T-cell (primary cell): ENCODE measurements around the gene ZKSCAN4. TPM values are rescaled to one million over a fixed set of nuclear protein-coding genes. Genes with fewer than 3 reads are reported as not detected.

Experiments
- ATAC-seq, 4 experiments: fragments of 200-7000 bp in 3 of 4; fragments of 150-1000 bp in 1 of 4; cut with Tn5 transposase; replicated peaks in 1 of 4; 1 replicate in 3 of 4; 2 replicates in 1 of 4; pipeline ENCODE4 v1.10.0; 2021; ENCODE audit warnings: moderate library complexity in 3 of 4, mild to moderate bottlenecking in 2 of 4, moderate number of reproducible peaks in 1 of 4
- CTCF ChIA-PET, 2 donors: fragments of 300-600 bp; sonication (Branson Sonifier 250); formaldehyde crosslinking; loops; one replicate each; lab custom pipeline; 2022; ENCODE audit warnings: antibody characterized with exemption in 2 of 2; lab: Charles Lee
- POLR2A ChIA-PET, 2 donors: fragments of 300-600 bp; sonication (Branson Sonifier 250); formaldehyde crosslinking; loops; one replicate each; lab custom pipeline; 2022; ENCODE audit warnings: antibody characterized with exemption in 2 of 2; lab: Charles Lee
- DNase-seq, 35 experiments: peaks; one replicate each; pipeline versions ENCODE4 v3.0.0 to v3.0.0-alpha.2; 2013 to 2023
- H3K27ac ChIP-seq: one replicate; pipeline ENCODE4 v1.5.1; 2013; ENCODE audit warnings: low read length
- H3K27me3 ChIP-seq, 2 experiments: replicated peaks in 1 of 2; 1 replicate in 1 of 2; 2 replicates in 1 of 2; pipeline versions ENCODE4 v1.6.1 to v1.7.0; 2013; ENCODE audit warnings: low read length in 1 of 2, mixed read lengths in 1 of 2; ENCODE audit not compliant: control insufficient read depth in 2 of 2, insufficient read depth in 2 of 2; ENCODE audit errors: extremely low read depth in 1 of 2
- H3K36me3 ChIP-seq, 2 donors: 1 replicate in 1 of 2; 2 replicates in 1 of 2; pipeline versions ENCODE4 v1.6.1 to v1.7.0; 2013; ENCODE audit warnings: low read length in 1 of 2; ENCODE audit not compliant: control insufficient read depth in 2 of 2, insufficient read depth in 1 of 2; ENCODE audit errors: extremely low read depth in 1 of 2
- H3K4me1 ChIP-seq, 2 experiments: 1 replicate in 1 of 2; 2 replicates in 1 of 2; pipeline versions ENCODE4 v1.6.1 to v1.7.0; 2013; ENCODE audit warnings: low read length in 2 of 2, mixed read lengths in 1 of 2; ENCODE audit not compliant: insufficient read depth in 2 of 2, control insufficient read depth in 1 of 2; ENCODE audit errors: extremely low read depth in 1 of 2
- H3K4me3 ChIP-seq, 2 donors: 1 replicate in 1 of 2; 2 replicates in 1 of 2; pipeline versions ENCODE4 v1.5.1 to v1.7.0; 2013; ENCODE audit warnings: mild to moderate bottlenecking in 2 of 2, low read length in 1 of 2, moderate library complexity in 1 of 2; ENCODE audit not compliant: control insufficient read depth in 1 of 2; ENCODE audit errors: extremely low read depth in 1 of 2
- H3K9me3 ChIP-seq: 2 replicates; pipeline ENCODE4 v1.7.0; 2013
- H3K27ac Mint-ChIP-seq, 2 donors: one replicate each; pipeline ENCODE4 v1.8.0; 2020 to 2021; ENCODE audit warnings: mild to moderate bottlenecking in 2 of 2, mixed read lengths in 2 of 2
- H3K27me3 Mint-ChIP-seq, 2 donors: one replicate each; pipeline ENCODE4 v1.8.0; 2021 to 2022; ENCODE audit warnings: mixed read lengths in 2 of 2
- H3K36me3 Mint-ChIP-seq: one replicate; pipeline ENCODE4 v1.8.0; 2021; ENCODE audit warnings: mixed read lengths
- H3K4me1 Mint-ChIP-seq, 3 donors: one replicate each; pipeline ENCODE4 v1.8.0; 2020 to 2022; ENCODE audit warnings: mixed read lengths in 3 of 3, mild to moderate bottlenecking in 1 of 3
- H3K4me3 Mint-ChIP-seq, 3 donors: one replicate each; pipeline ENCODE4 v1.8.0; 2020 to 2022; ENCODE audit warnings: mild to moderate bottlenecking in 3 of 3, mixed read lengths in 3 of 3, moderate library complexity in 3 of 3
- H3K9me3 Mint-ChIP-seq, 3 donors: one replicate each; pipeline ENCODE4 v1.8.0; 2020 to 2022; ENCODE audit warnings: mixed read lengths in 3 of 3
- WGBS: methylation state at CpG from one replicate; pipeline ENCODE4 v1.1.5; 2013; ENCODE audit warnings: missing lambda C conversion rate; ENCODE audit not compliant: insufficient coverage; 5-methylcytosine and 5-hydroxymethylcytosine counted together
- total RNA-seq, 35 experiments: library from RNA in 6 of 35; stranded (reverse) in 6 of 35; fragments of 120-200 nt in 1 of 35; gene quantifications; one replicate each; pipeline versions ENCODE4 v1.2.1 to v1.2.4 and lab custom pipeline; 2013 to 2026

ZKSCAN4 gene
- total RNA-seq, 5 donors from 2014 or later (not counting 1 experiment from before 2014, with no cell fraction given), result 2.9 to 12.4 (median 10.1) TPM

GRCh38 chr6:28281288-28282064 lies 29.4 kb upstream of the ZKSCAN4 start, which contains the start of gene PGBD1:
Gene PGBD1, plus strand, starts transcription at chr6:28281572. Its CDS starts 2,242 bp downstream, at chr6:28283814.
- Mint-ChIP-seq H3K9me3 (no peaks in the 10 kb centered on the region), H3K27ac (no peak within 1 kb of the TSS), H3K36me3 (peaks cover 14% of the 10 kb centered on the region), H3K4me3 (peak within 1 kb of the TSS; percentile 65 to 73 (median 67)), H3K4me1 (peaks cover 5 to 12% (median 11%) of the 10 kb centered on the region in 3 donors), H3K27me3 (peaks cover 30 to 34% of the 10 kb centered on the region in 2 donors)
- ATAC-seq (peak; percentile 76 to 90 (median 87)), DNase-seq (peak in 29 of 35 experiments; percentile 5 to 54 (median 25))
- H3K27me3 ChIP-seq, result peaks cover 0 to 18% of the 10 kb centered on the region in 2 experiments
- peaks cover 0 to 6% of the 10 kb centered on the region in 2 experiments for H3K4me1 ChIP-seq
- CTCF ChIA-PET, result interaction anchor here (0.5 to 2.4 kb wide), 2 partner anchors 74 to 78 kb away, joined by 3 to 12 read pairs; no protein-coding TSS in a partner anchor
- H3K36me3 ChIP-seq, result peaks cover 4% of the 10 kb centered on the region in 2 donors
- no peak within 1 kb of the TSS for H3K27ac ChIP-seq
- WGBS, result 3% methylated on average over 49 of the region's 50 CpGs
- H3K4me3 ChIP-seq, result peak within 1 kb of the TSS; percentile 43 to 76
- POLR2A ChIA-PET, result interaction anchor here in 1 of 2 donors (1.0 kb wide), 1 partner anchor 15 kb away, joined by 3 read pairs; the partner anchor contains the start of gene ZSCAN26
- H3K9me3 ChIP-seq, result no peaks in the 10 kb centered on the region

GRCh38 chr6:28280595-28281287 lies 28.7 kb upstream of the ZKSCAN4 start:
- H3K9me3 Mint-ChIP-seq, result no peaks in the 10 kb centered on the region
- no CpG with 5 or more reads among the region's 3 CpGs for WGBS
- peak overlapping the region; percentile 43 to 76 for H3K4me3 ChIP-seq

GRCh38 chr6:28277746-28278145 lies 25.7 kb upstream of the ZKSCAN4 start:
- H3K36me3 ChIP-seq, result peaks cover 8 to 39% of the 10 kb centered on the region in 2 donors
- H3K9me3 ChIP-seq, result no peaks in the 10 kb centered on the region
- no CpG with 5 or more reads among the region's 3 CpGs for WGBS
- H3K4me1 ChIP-seq, result peaks cover 0 to 6% of the 10 kb centered on the region in 2 experiments
- no peak overlapping the region for H3K27ac ChIP-seq
- CTCF ChIA-PET, result interaction anchor here in 1 of 2 donors (1.0 kb wide), 1 partner anchor 11 kb away, joined by 4 read pairs; the partner anchor contains the start of gene ZSCAN26
- peaks cover 11 to 12% of the 10 kb centered on the region in 2 donors for H3K27me3 Mint-ChIP-seq
- DNase-seq (no peak), ATAC-seq (no peak)
- no peaks in the 10 kb centered on the region for H3K9me3 Mint-ChIP-seq
- H3K4me3 ChIP-seq, result no peak overlapping the region
- peaks cover 9 to 17% (median 17%) of the 10 kb centered on the region in 3 donors for H3K4me1 Mint-ChIP-seq
- no peak overlapping the region for H3K4me3 Mint-ChIP-seq
- H3K27me3 ChIP-seq, result peaks cover 0 to 7% of the 10 kb centered on the region in 2 experiments
- H3K27ac Mint-ChIP-seq, result no peak overlapping the region
- H3K36me3 Mint-ChIP-seq, result peaks cover 39% of the 10 kb centered on the region
- POLR2A ChIA-PET, result no interaction called here

More at GRCh38 chr6:28280595-28281287, 28.7 kb upstream of the ZKSCAN4 start:
- ChIA-PET POLR2A (interaction anchor here in 1 of 2 donors (1.0 kb wide), 1 partner anchor 14 kb away, joined by 3 read pairs; the partner anchor contains the start of gene ZSCAN26), CTCF (interaction anchor here in 1 of 2 donors (2.4 kb wide), 1 partner anchor 75 kb away, joined by 12 read pairs; no protein-coding TSS in a partner anchor)
- Histone ChIP-seq H3K27ac (no peak overlapping the region), H3K27me3 (peaks cover 0 to 18% of the 10 kb centered on the region in 2 experiments), H3K36me3 (peaks cover 8 to 10% of the 10 kb centered on the region in 2 donors), H3K9me3 (no peaks in the 10 kb centered on the region), H3K4me1 (peaks cover 0 to 6% of the 10 kb centered on the region in 2 experiments)
- no peak for DNase-seq
- Mint-ChIP-seq H3K4me1 (peaks cover 5 to 12% (median 11%) of the 10 kb centered on the region in 3 donors), H3K4me3 (peak overlapping the region; percentile 57 to 73 (median 67)), H3K27me3 (peaks cover 28 to 32% of the 10 kb centered on the region in 2 donors), H3K27ac (no peak overlapping the region), H3K36me3 (peaks cover 16% of the 10 kb centered on the region)
- no peak for ATAC-seq

GRCh38 chr6:28274888-28275287 lies 22.8 kb upstream of the ZKSCAN4 start:
- H3K27ac ChIP-seq, result no peak overlapping the region
- peaks cover 8 to 51% of the 10 kb centered on the region in 2 donors for H3K36me3 ChIP-seq
- Mint-ChIP-seq H3K4me3 (no peak overlapping the region), H3K36me3 (peaks cover 54% of the 10 kb centered on the region), H3K9me3 (no peaks in the 10 kb centered on the region), H3K27me3 (no peaks in the 10 kb centered on the region), H3K27ac (peak overlapping the region in 1 of 2 donors; percentile 82), H3K4me1 (peaks cover 14 to 16% (median 15%) of the 10 kb centered on the region in 3 donors)
- CTCF ChIA-PET, result no interaction called here
- ATAC-seq, result no peak
- no peaks in the 10 kb centered on the region for H3K27me3 ChIP-seq
- no peaks in the 10 kb centered on the region for H3K9me3 ChIP-seq
- H3K4me1 ChIP-seq, result no peaks in the 10 kb centered on the region
- no peak for DNase-seq
- no peak overlapping the region for H3K4me3 ChIP-seq
- POLR2A ChIA-PET, result interaction anchor here in 1 of 2 donors (0.6 kb wide), 1 partner anchor 1916 kb away, joined by 6 read pairs; no protein-coding TSS in a partner anchor

GRCh38 chr6:28269492-28269891 lies 17.4 kb upstream of the ZKSCAN4 start:
- Mint-ChIP-seq H3K36me3 (peaks cover 27% of the 10 kb centered on the region), H3K27me3 (no peaks in the 10 kb centered on the region), H3K4me1 (peaks cover 8 to 24% (median 23%) of the 10 kb centered on the region in 3 donors), H3K4me3 (no peak overlapping the region), H3K9me3 (no peaks in the 10 kb centered on the region), H3K27ac (no peak overlapping the region)
- peaks cover 8 to 12% of the 10 kb centered on the region in 2 experiments for H3K4me1 ChIP-seq
- no peaks in the 10 kb centered on the region for H3K9me3 ChIP-seq
- ChIA-PET CTCF (no interaction called here), POLR2A (interaction anchor here (0.6 to 0.7 kb wide), 2 partner anchors 18 to 60 kb away, joined by 3 read pairs; no protein-coding TSS in a partner anchor)
- peaks cover 0 to 29% of the 10 kb centered on the region in 2 donors for H3K36me3 ChIP-seq
- ATAC-seq (no peak), DNase-seq (no peak)
- H3K27ac ChIP-seq, result no peak overlapping the region
- no peak overlapping the region for H3K4me3 ChIP-seq
- H3K27me3 ChIP-seq, result no peaks in the 10 kb centered on the region
